Measurements from ENCODE around the gene BATF. TPM values are rescaled to one million over a fixed set of nuclear protein-coding genes. Genes with fewer than 3 reads are reported as not detected.
A peak's percentile ranks its signal among the peaks of the same experiment; 100 is the strongest.

Gene BATF
- total RNA-seq, 4 donors from 2014 or later: 2.7 TPM; not detected in 2

- no peak for TF ChIP-seq CTCF (IDR thresholded peaks at IDR 0.05)
- TF ChIP-seq POLR2A (IDR thresholded peaks at IDR 0.05): no peak
- no peak for TF ChIP-seq POLR2AphosphoS5 (IDR thresholded peaks at IDR 0.05)
- TF ChIP-seq EP300 (IDR thresholded peaks at IDR 0.05; ENCODE audit: low read depth): no peak
- peaks cover 0 to 28% (median 9%) of the 10 kb centered on the region in 4 donors for H3K4me1 ChIP-seq
- H3K9me3 ChIP-seq: no peaks in the 10 kb centered on the region
- no peak overlapping the region for H3K27ac ChIP-seq
- in situ Hi-C loops (cut with MboI; ENCODE audit: low pct_ligation_motif_present in 1 of 4, low pct_unique_long_range_greater_than_20kb in 1 of 4, low sequenced_read_pairs in 3 of 4) (no loop called here), intact Hi-C loops (cut with DNase I; ENCODE audit: low total_unique reads) (no loop called here)
- DNase-seq: no peak
- no peaks in the 10 kb centered on the region for H3K27me3 ChIP-seq
- 46 to 55% methylated on average over 7 of the region's 7 CpGs for WGBS, 2 donors (ENCODE audit: low coverage in 1 of 2)
- H3K36me3 ChIP-seq: no peaks in the 10 kb centered on the region
- H3K4me3 ChIP-seq: no peak overlapping the region
Observed at GRCh38 chr14:75540479-75540851, 18.2 kb downstream of the BATF start.

- Histone ChIP-seq H3K36me3 (no peaks in the 10 kb centered on the region), H3K27me3 (no peaks in the 10 kb centered on the region), H3K4me1 (peaks cover 0 to 18% (median 6%) of the 10 kb centered on the region in 4 donors), H3K4me3 (no peak overlapping the region), H3K27ac (peak overlapping the region; percentile 37 to 74 (median 62)), H3K9me3 (no peaks in the 10 kb centered on the region)
- intact Hi-C loops (cut with DNase I; ENCODE audit: low total_unique reads): no loop called here
- 31% methylated on average over 10 of the region's 10 CpGs; no CpG with 5 or more reads in 1 of the 2 donors for WGBS, 2 donors (ENCODE audit: low coverage in 1 of 2)
- peak; percentile 64 for DNase-seq
- in situ Hi-C loops (cut with MboI; ENCODE audit: low pct_ligation_motif_present in 1 of 4, low pct_unique_long_range_greater_than_20kb in 1 of 4, low sequenced_read_pairs in 3 of 4): no loop called here
- TF ChIP-seq CTCF (IDR thresholded peaks at IDR 0.05) (no peak), EP300 (IDR thresholded peaks at IDR 0.05; ENCODE audit: low read depth) (peak; percentile 26), POLR2A (IDR thresholded peaks at IDR 0.05) (no peak), POLR2AphosphoS5 (IDR thresholded peaks at IDR 0.05) (no peak)
Observed at GRCh38 chr14:75542588-75543091, 20.4 kb downstream of the BATF start.

GRCh38 chr14:75543253-75543652 is 21.0 kb downstream of the BATF start:
- Histone ChIP-seq H3K4me1 (peaks cover 0 to 19% (median 6%) of the 10 kb centered on the region in 4 donors), H3K27me3 (no peaks in the 10 kb centered on the region), H3K36me3 (no peaks in the 10 kb centered on the region), H3K9me3 (no peaks in the 10 kb centered on the region), H3K27ac (peak overlapping the region; percentile 37 to 74 (median 62)), H3K4me3 (no peak overlapping the region)
- TF ChIP-seq CTCF (IDR thresholded peaks at IDR 0.05): no peak
- no peak for TF ChIP-seq POLR2A (IDR thresholded peaks at IDR 0.05)
- no peak for TF ChIP-seq POLR2AphosphoS5 (IDR thresholded peaks at IDR 0.05)
- no peak for TF ChIP-seq EP300 (IDR thresholded peaks at IDR 0.05; ENCODE audit: low read depth)
- intact Hi-C loops (cut with DNase I; ENCODE audit: low total_unique reads) (no loop called here), in situ Hi-C loops (cut with MboI; ENCODE audit: low pct_ligation_motif_present in 1 of 4, low pct_unique_long_range_greater_than_20kb in 1 of 4, low sequenced_read_pairs in 3 of 4) (no loop called here)
- no peak for DNase-seq
- WGBS, 2 donors (ENCODE audit: low coverage in 1 of 2): 53 to 67% methylated on average over 2 to 4 of the region's 4 CpGs

- DNase-seq: no peak
- H3K27me3 ChIP-seq: no peaks in the 10 kb centered on the region
- H3K36me3 ChIP-seq: no peaks in the 10 kb centered on the region
- TF ChIP-seq EP300 (IDR thresholded peaks at IDR 0.05; ENCODE audit: low read depth): no peak
- no peak for TF ChIP-seq POLR2A (IDR thresholded peaks at IDR 0.05)
- no peak for TF ChIP-seq CTCF (IDR thresholded peaks at IDR 0.05)
- TF ChIP-seq POLR2AphosphoS5 (IDR thresholded peaks at IDR 0.05): no peak
- in situ Hi-C loops (cut with MboI; ENCODE audit: low pct_ligation_motif_present in 1 of 4, low pct_unique_long_range_greater_than_20kb in 1 of 4, low sequenced_read_pairs in 3 of 4) (no loop called here), intact Hi-C loops (cut with DNase I; ENCODE audit: low total_unique reads) (no loop called here)
- peaks cover 0 to 24% (median 6%) of the 10 kb centered on the region in 4 donors for H3K4me1 ChIP-seq
- no peak overlapping the region for H3K4me3 ChIP-seq
- no peaks in the 10 kb centered on the region for H3K9me3 ChIP-seq
- 78 to 88% methylated on average over 2 of the region's 2 CpGs for WGBS, 2 donors (ENCODE audit: low coverage in 1 of 2)
- peak overlapping the region in 1 of 4 donors; percentile 37 for H3K27ac ChIP-seq
Observed at GRCh38 chr14:75543786-75544185, 21.5 kb downstream of the BATF start.

All from transverse colon (tissue), 4 donors.